ENCODE data around the gene VDAC1. TPM values are rescaled to one million over a fixed set of nuclear protein-coding genes. Genes with fewer than 3 reads are reported as not detected.

Gene VDAC1
- total RNA-seq, 2 experiments from 2014 or later = 46.8 to 50.9 TPM

- H3K27ac Mint-ChIP-seq = no peak overlapping the region
- peaks cover 39% of the 10 kb centered on the region for H3K36me3 Mint-ChIP-seq (ENCODE audit: low read depth)
- POLR2A ChIA-PET = no interaction called here
- H3K27me3 Mint-ChIP-seq = no peaks in the 10 kb centered on the region
- H3K4me1 Mint-ChIP-seq (ENCODE audit: low read depth) = peaks cover 8% of the 10 kb centered on the region
- no peaks in the 10 kb centered on the region for H3K9me3 Mint-ChIP-seq
- Histone ChIP-seq H3K27ac (ENCODE audit: low read depth in 1 of 2, low read length in 2 of 2) (no peak overlapping the region), H3K4me3 (ENCODE audit: low read length) (no peak overlapping the region), H3K27me3 (ENCODE audit: control insufficient read depth in 1 of 2, insufficient read depth in 2 of 2, low read length in 2 of 2) (no peaks in the 10 kb centered on the region), H3K4me1 (ENCODE audit: insufficient read depth, low read length) (no peaks in the 10 kb centered on the region), H3K9me3 (ENCODE audit: control insufficient read depth in 1 of 2, insufficient read depth in 1 of 2, low read length in 2 of 2) (no peaks in the 10 kb centered on the region), H3K36me3 (ENCODE audit: insufficient read depth, low read length) (peaks cover 29% of the 10 kb centered on the region)
- CTCF ChIA-PET = interaction anchor here (0.6 kb wide), 1 partner anchor 824 kb away, joined by 3 read pairs; no protein-coding TSS in a partner anchor
- intact Hi-C loops (cut with DNase I, micrococcal nuclease) = no loop called here
- no peak for TF ChIP-seq CTCF (IDR thresholded peaks at IDR 0.05)
- DNase-seq (no peak), ATAC-seq (ENCODE audit: poor library complexity) (no peak)
- H3K4me3 Mint-ChIP-seq = no peak overlapping the region
Measured at GRCh38 chr5:133953568-133954145, 51.1 kb downstream of the VDAC1 start.

GRCh38 chr5:133952729-133953567 lies 51.8 kb downstream of the VDAC1 start:
- Mint-ChIP-seq H3K27me3 (no peaks in the 10 kb centered on the region), H3K9me3 (no peaks in the 10 kb centered on the region), H3K36me3 (ENCODE audit: low read depth) (peaks cover 36% of the 10 kb centered on the region), H3K4me1 (ENCODE audit: low read depth) (peaks cover 7% of the 10 kb centered on the region), H3K4me3 (no peak overlapping the region), H3K27ac (no peak overlapping the region)
- DNase-seq (no peak), ATAC-seq (ENCODE audit: poor library complexity) (no peak)
- Histone ChIP-seq H3K9me3 (ENCODE audit: control insufficient read depth in 1 of 2, insufficient read depth in 1 of 2, low read length in 2 of 2) (no peaks in the 10 kb centered on the region), H3K36me3 (ENCODE audit: insufficient read depth, low read length) (peaks cover 22% of the 10 kb centered on the region), H3K27me3 (ENCODE audit: control insufficient read depth in 1 of 2, insufficient read depth in 2 of 2, low read length in 2 of 2) (no peaks in the 10 kb centered on the region), H3K4me1 (ENCODE audit: insufficient read depth, low read length) (no peaks in the 10 kb centered on the region), H3K27ac (ENCODE audit: low read depth in 1 of 2, low read length in 2 of 2) (no peak overlapping the region), H3K4me3 (ENCODE audit: low read length) (no peak overlapping the region)
- CTCF ChIA-PET = interaction anchor here (0.6 kb wide), 1 partner anchor 825 kb away, joined by 3 read pairs; no protein-coding TSS in a partner anchor
- POLR2A ChIA-PET = no interaction called here
- intact Hi-C loops (cut with DNase I, micrococcal nuclease) = no loop called here
- no peak for TF ChIP-seq CTCF (IDR thresholded peaks at IDR 0.05)

- Histone ChIP-seq H3K36me3 (ENCODE audit: insufficient read depth, low read length) (peaks cover 10% of the 10 kb centered on the region), H3K4me1 (ENCODE audit: insufficient read depth, low read length) (no peaks in the 10 kb centered on the region), H3K4me3 (ENCODE audit: low read length) (no peak overlapping the region), H3K9me3 (ENCODE audit: control insufficient read depth in 1 of 2, insufficient read depth in 1 of 2, low read length in 2 of 2) (no peaks in the 10 kb centered on the region), H3K27me3 (ENCODE audit: control insufficient read depth in 1 of 2, insufficient read depth in 2 of 2, low read length in 2 of 2) (no peaks in the 10 kb centered on the region), H3K27ac (ENCODE audit: low read depth in 1 of 2, low read length in 2 of 2) (no peak overlapping the region)
- H3K27ac Mint-ChIP-seq = no peak overlapping the region
- no peak for TF ChIP-seq CTCF (IDR thresholded peaks at IDR 0.05)
- H3K4me1 Mint-ChIP-seq (ENCODE audit: low read depth) = no peaks in the 10 kb centered on the region
- H3K36me3 Mint-ChIP-seq (ENCODE audit: low read depth) = peaks cover 17% of the 10 kb centered on the region
- CTCF ChIA-PET = interaction anchor here (1.8 kb wide), 1 partner anchor 9 kb away, joined by 6 read pairs; no protein-coding TSS in a partner anchor
- intact Hi-C loops (cut with DNase I, micrococcal nuclease) = no loop called here
- no peak for DNase-seq
- H3K27me3 Mint-ChIP-seq = no peaks in the 10 kb centered on the region
- POLR2A ChIA-PET = no interaction called here
- H3K9me3 Mint-ChIP-seq = no peaks in the 10 kb centered on the region
- no peak for ATAC-seq (ENCODE audit: poor library complexity)
- no peak overlapping the region for H3K4me3 Mint-ChIP-seq
Measured at GRCh38 chr5:133950821-133951612, 53.8 kb downstream of the VDAC1 start.
